Measurements from ENCODE around the gene SLC16A13.
"Not testable (repeated sequence)": the region's sequence is repeated elsewhere in the genome, so short reads cannot be mapped to it uniquely, and the experiment has no call there.

Gene SLC16A13

GRCh38 chr17:7083592-7083991 lies 47.8 kb downstream of the SLC16A13 start:
- H3K4me3 ChIP-seq (ENCODE audit: low read length) = no peak overlapping the region
- no peak for DNase-seq (ENCODE audit: low read depth)
- TF ChIP-seq CTCF (conservative IDR thresholded peaks at IDR 0.05; ENCODE audit: low read depth, low read length) = no peak

GRCh38 chr17:7084088-7084487 lies 48.3 kb downstream of the SLC16A13 start:
- no peak for TF ChIP-seq CTCF (conservative IDR thresholded peaks at IDR 0.05; ENCODE audit: low read depth, low read length)
- no peak for DNase-seq (ENCODE audit: low read depth)
- H3K4me3 ChIP-seq (ENCODE audit: low read length) = no peak overlapping the region

- DNase-seq (ENCODE audit: low read depth); H3K4me3 ChIP-seq (ENCODE audit: low read length): not testable (repeated sequence)
Observed at GRCh38 chr17:7088442-7088841, 52.6 kb downstream of the SLC16A13 start.

GRCh38 chr17:7089570-7089969 lies 53.8 kb downstream of the SLC16A13 start:
- H3K4me3 ChIP-seq (ENCODE audit: low read length); DNase-seq (ENCODE audit: low read depth): not testable (repeated sequence)

Measured in retinal pigment epithelial cell (primary cell).